B cell (primary cell): ENCODE results near the gene FAM149B1. TPM values are rescaled to one million over a fixed set of nuclear protein-coding genes. Genes with fewer than 3 reads are reported as not detected.

Experiments used
- ATAC-seq: fragments of 200-7000 bp; cut with Tn5 transposase; one replicate; pipeline ENCODE4 v1.10.0; 2021; ENCODE audit warnings: low read depth, mild to moderate bottlenecking, moderate number of reproducible peaks, moderate library complexity
- CTCF ChIA-PET: fragments of 350-600 bp; sonication (Branson Sonifier 250); formaldehyde crosslinking; loops from one replicate; lab custom pipeline; 2021; ENCODE audit warnings: antibody characterized with exemption, inconsistent platforms; lab: Charles Lee
- POLR2A ChIA-PET: fragments of 350-600 bp; sonication (Branson Sonifier 250); formaldehyde crosslinking; loops from one replicate; lab custom pipeline; 2021; ENCODE audit warnings: antibody characterized with exemption; lab: Charles Lee
- DNase-seq: peaks from one replicate; pipeline ENCODE4 v3.0.0; 2013
- H2AFZ ChIP-seq: 2 replicates; pipeline ENCODE4 v1.6.1; 2012; ENCODE audit warnings: mild to moderate bottlenecking, low read depth, low read length; ENCODE audit not compliant: insufficient read depth, poor library complexity, severe bottlenecking
- H3K27ac ChIP-seq, 2 donors: 1 replicate in 1 of 2; 2 replicates in 1 of 2; pipeline ENCODE4 v1.5.1; 2012 to 2013; ENCODE audit warnings: low read length in 2 of 2, mild to moderate bottlenecking in 2 of 2, moderate library complexity in 1 of 2
- H3K27me3 ChIP-seq, 4 experiments: fragments of 200-600 bp in 1 of 4; sonication (generic) in 1 of 4; replicated peaks in 1 of 4; 1 replicate in 2 of 4; 2 replicates in 2 of 4; pipeline versions ENCODE4 v1.6.1 to v1.7.0; 2013 to 2016; ENCODE audit warnings: low read length in 3 of 4, mild to moderate bottlenecking in 2 of 4, mixed read lengths in 1 of 4, moderate library complexity in 1 of 4; ENCODE audit not compliant: insufficient read depth in 4 of 4, control insufficient read depth in 3 of 4; ENCODE audit errors: control extremely low read depth in 1 of 4
- H3K36me3 ChIP-seq, 2 experiments: replicated peaks in 1 of 2; 1 replicate in 1 of 2; 2 replicates in 1 of 2; pipeline versions ENCODE4 v1.6.1 to v1.7.1; 2013; ENCODE audit warnings: low read length in 1 of 2; ENCODE audit not compliant: insufficient read depth in 2 of 2, control insufficient read depth in 1 of 2; ENCODE audit errors: control extremely low read depth in 1 of 2, extremely low read depth in 1 of 2
- H3K4me1 ChIP-seq, 2 donors: fragments of 200-600 bp in 1 of 2; sonication (generic) in 1 of 2; 1 replicate in 1 of 2; 2 replicates in 1 of 2; pipeline versions ENCODE4 v1.5.1 to v1.6.1; 2013 to 2017; ENCODE audit warnings: low read length in 2 of 2; ENCODE audit not compliant: control insufficient read depth in 2 of 2, insufficient read depth in 2 of 2
- H3K4me2 ChIP-seq: replicated peaks from 2 replicates; pipeline ENCODE3; 2012; ENCODE audit warnings: mild to moderate bottlenecking, low read depth, low read length; ENCODE audit not compliant: poor library complexity, severe bottlenecking
- H3K4me3 ChIP-seq, 5 experiments: fragments of 200-600 bp in 1 of 5; sonication (generic) in 1 of 5; 1 replicate in 3 of 5; 2 replicates in 2 of 5; pipeline versions ENCODE4 v1.5.1 to v1.7.0; 2011 to 2016; ENCODE audit warnings: low read length in 4 of 5, mild to moderate bottlenecking in 4 of 5, low read depth in 2 of 5, control low read depth in 1 of 5, moderate library complexity in 1 of 5; ENCODE audit not compliant: insufficient read depth in 1 of 5; ENCODE audit errors: control extremely low read depth in 1 of 5, extremely low read depth in 1 of 5
- H3K79me2 ChIP-seq: fragments of 200-600 bp; sonication (generic); one replicate; pipeline ENCODE4 v1.6.0; 2016; ENCODE audit warnings: low read length; ENCODE audit not compliant: control insufficient read depth, insufficient read depth
- H3K9ac ChIP-seq: fragments of 200-600 bp; sonication (generic); 2 replicates; pipeline ENCODE4 v1.6.1; 2017; ENCODE audit warnings: mild to moderate bottlenecking, low read length, moderate library complexity
- H3K9me3 ChIP-seq, 3 donors: one replicate each; pipeline versions ENCODE4 v1.6.1 to v1.7.1; 2013; ENCODE audit warnings: low read length in 2 of 3; ENCODE audit not compliant: control insufficient read depth in 2 of 3, insufficient read depth in 1 of 3; ENCODE audit errors: control extremely low read depth in 1 of 3
- H4K20me1 ChIP-seq: 2 replicates; pipeline ENCODE4 v1.6.0; 2012; ENCODE audit warnings: mild to moderate bottlenecking, low read length; ENCODE audit not compliant: insufficient read depth, control insufficient read depth, poor library complexity, severe bottlenecking
- H3K27ac Mint-ChIP-seq: one replicate; pipeline ENCODE4 v1.8.0; 2021; ENCODE audit warnings: mixed read lengths
- H3K27me3 Mint-ChIP-seq: one replicate; pipeline ENCODE4 v1.8.0; 2021; ENCODE audit warnings: mixed read lengths
- H3K4me1 Mint-ChIP-seq: one replicate; pipeline ENCODE4 v1.8.0; 2021; ENCODE audit warnings: mixed read lengths
- H3K4me3 Mint-ChIP-seq: one replicate; pipeline ENCODE4 v1.8.0; 2021; ENCODE audit warnings: mixed read lengths
- H3K9me3 Mint-ChIP-seq: one replicate; pipeline ENCODE4 v1.8.0; 2022; ENCODE audit warnings: mixed read lengths; ENCODE audit not compliant: insufficient read depth
- EZH2 ChIP-seq: IDR thresholded peaks from 2 replicates; pipeline ENCODE4 v1.6.1; 2012; ENCODE audit warnings: borderline replicate concordance, low read depth, mild to moderate bottlenecking, moderate library complexity, low read length; ENCODE audit not compliant: insufficient read depth, poor library complexity, severe bottlenecking
- WGBS: methylation state at CpG from one replicate; pipeline ENCODE4 v1.1.5; 2013; ENCODE audit warnings: missing lambda C conversion rate; ENCODE audit not compliant: insufficient coverage; 5-methylcytosine and 5-hydroxymethylcytosine counted together
- intact Hi-C: fragments of 100-400 bp; cut with micrococcal nuclease; formaldehyde crosslinking; loops from one replicate; pipeline ENCODE4 v1.10.0; 2022
- polyA plus RNA-seq: library from polyadenylated mRNA; depleted of rRNA; stranded (reverse); fragments of >200 nt; gene quantifications from 2 replicates; pipeline ENCODE4 v1.2.3, GENCODE V29; 2012
- total RNA-seq, 2 donors: library from RNA; stranded (reverse); fragments of 120-200 nt in 1 of 2; gene quantifications; 1 replicate in 1 of 2; 2 replicates in 1 of 2; pipeline versions ENCODE4 v1.2.3 to v1.2.4, GENCODE V29; 2013 to 2022
- TF ChIP-seq, protein P1 (sequence below): fragments of 200-600 bp; IDR thresholded peaks from one replicate; pipeline ENCODE4 v1.8.0; 2022; ENCODE audit warnings: antibody characterized with exemption, mild to moderate bottlenecking

FAM149B1 gene
- total and polyA plus RNA-seq, 2 donors (not counting 1 experiment from before 2014, with no cell fraction given), result 22.5 to 24.3 TPM

DNA sequence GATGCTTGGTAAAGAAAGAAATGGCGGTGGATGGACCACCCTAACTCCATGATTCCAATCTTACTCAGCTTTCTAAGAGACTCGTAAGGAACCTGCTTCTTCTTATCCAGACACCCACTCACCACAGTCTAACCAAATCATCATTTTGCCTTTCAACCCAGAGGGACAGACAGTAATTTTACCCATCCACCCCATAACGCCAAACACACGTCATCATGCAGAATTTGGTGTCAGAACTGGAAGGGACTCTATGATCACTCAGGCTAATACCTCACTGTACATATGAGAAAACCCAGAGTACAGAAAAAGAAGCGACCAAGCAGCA, 499 bp upstream of the FAM149B1 start:
- Histone ChIP-seq H3K9me3 (no peaks in the 10 kb centered on the region), H3K4me1 (peaks cover 18 to 22% of the 10 kb centered on the region in 2 donors), H3K27me3 (no peaks in the 10 kb centered on the region), H3K4me2 (peak overlapping the region; percentile 73), H3K4me3 (peak overlapping the region; percentile 72 to 99 (median 98)), H3K9ac (peak overlapping the region; percentile 76), H3K36me3 (peaks cover under 1 to 8% of the 10 kb centered on the region in 2 experiments), H3K79me2 (peaks cover 60% of the 10 kb centered on the region), H2AFZ (peak overlapping the region; percentile 98), H3K27ac (peak overlapping the region; percentile 90), H4K20me1 (peaks cover 1% of the 10 kb centered on the region)
- intact Hi-C loops, result loop anchor here (5.0 kb wide), 3 partner anchors 330 to 575 kb away; partner anchors contain the start of genes MICU1, PPP3CB and SEC24C
- WGBS, result 8% methylated on average over 5 of the region's 5 CpGs
- no peak for TF ChIP-seq EZH2
- TF ChIP-seq, protein P1, sequence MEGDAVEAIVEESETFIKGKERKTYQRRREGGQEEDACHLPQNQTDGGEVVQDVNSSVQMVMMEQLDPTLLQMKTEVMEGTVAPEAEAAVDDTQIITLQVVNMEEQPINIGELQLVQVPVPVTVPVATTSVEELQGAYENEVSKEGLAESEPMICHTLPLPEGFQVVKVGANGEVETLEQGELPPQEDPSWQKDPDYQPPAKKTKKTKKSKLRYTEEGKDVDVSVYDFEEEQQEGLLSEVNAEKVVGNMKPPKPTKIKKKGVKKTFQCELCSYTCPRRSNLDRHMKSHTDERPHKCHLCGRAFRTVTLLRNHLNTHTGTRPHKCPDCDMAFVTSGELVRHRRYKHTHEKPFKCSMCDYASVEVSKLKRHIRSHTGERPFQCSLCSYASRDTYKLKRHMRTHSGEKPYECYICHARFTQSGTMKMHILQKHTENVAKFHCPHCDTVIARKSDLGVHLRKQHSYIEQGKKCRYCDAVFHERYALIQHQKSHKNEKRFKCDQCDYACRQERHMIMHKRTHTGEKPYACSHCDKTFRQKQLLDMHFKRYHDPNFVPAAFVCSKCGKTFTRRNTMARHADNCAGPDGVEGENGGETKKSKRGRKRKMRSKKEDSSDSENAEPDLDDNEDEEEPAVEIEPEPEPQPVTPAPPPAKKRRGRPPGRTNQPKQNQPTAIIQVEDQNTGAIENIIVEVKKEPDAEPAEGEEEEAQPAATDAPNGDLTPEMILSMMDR, result no peak
- ChIA-PET POLR2A (no interaction called here), CTCF (interaction anchor here (1.5 kb wide), 1 partner anchor 10 kb away, joined by 6 read pairs; no protein-coding TSS in a partner anchor)
- Mint-ChIP-seq H3K4me3 (peak overlapping the region; percentile 100), H3K27me3 (no peaks in the 10 kb centered on the region), H3K4me1 (peaks cover 40% of the 10 kb centered on the region), H3K9me3 (no peaks in the 10 kb centered on the region), H3K27ac (peak overlapping the region; percentile 97)
- no peak for DNase-seq
- no peak for ATAC-seq

DNA sequence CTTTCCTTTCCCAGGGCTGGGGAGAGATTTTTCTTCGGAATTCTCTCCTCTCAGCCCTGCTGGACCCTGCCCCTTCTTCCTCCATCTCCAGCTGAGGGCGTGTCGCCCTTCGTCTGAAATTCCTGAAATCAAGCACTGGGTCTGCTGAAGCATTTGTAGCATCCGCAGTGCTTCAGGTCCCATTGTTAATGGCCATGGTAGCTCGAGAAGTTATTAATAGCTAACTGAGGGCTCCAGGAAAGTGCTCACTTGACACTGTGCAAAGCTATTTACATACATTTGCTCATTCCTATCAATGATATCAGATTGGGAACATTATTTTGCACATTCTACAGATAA, 515 bp downstream of the FAM149B1 start:
- intact Hi-C loops, result loop anchor here (1.0 to 5.0 kb wide), 9 partner anchors 9 to 814 kb away; partner anchors contain the start of genes DNAJB12, DNAJC9, MICU1 and MRPS16
- Histone ChIP-seq H3K27ac (peak overlapping the region; percentile 90), H3K79me2 (peaks cover 51% of the 10 kb centered on the region), H3K9ac (peak overlapping the region; percentile 76), H3K27me3 (no peaks in the 10 kb centered on the region), H2AFZ (peak overlapping the region; percentile 98), H3K4me3 (peak overlapping the region; percentile 72 to 99 (median 96)), H3K4me2 (peak overlapping the region; percentile 73), H3K4me1 (peaks cover 18 to 19% of the 10 kb centered on the region in 2 donors), H3K9me3 (no peaks in the 10 kb centered on the region), H3K36me3 (no peaks in the 10 kb centered on the region), H4K20me1 (no peaks in the 10 kb centered on the region)
- POLR2A ChIA-PET, result interaction anchor here (0.6 kb wide), 2 partner anchors 457 to 849 kb away, joined by 3 to 4 read pairs; no protein-coding TSS in a partner anchor
- Mint-ChIP-seq H3K4me1 (peaks cover 36% of the 10 kb centered on the region), H3K27me3 (no peaks in the 10 kb centered on the region), H3K4me3 (peak overlapping the region; percentile 100), H3K27ac (peak overlapping the region; percentile 86), H3K9me3 (no peaks in the 10 kb centered on the region)
- WGBS, result 0% methylated on average over 3 of the region's 6 CpGs
- DNase-seq, result no peak
- ATAC-seq, result no peak
- CTCF ChIA-PET, result interaction anchor here (0.6 to 1.5 kb wide), 4 partner anchors 9 to 73 kb away, joined by 4 to 6 read pairs (median 5); partner anchors contain the start of gene P4HA1
- no peak for TF ChIP-seq EZH2
- TF ChIP-seq, protein P1, result no peak
